ENCODE data around the gene SLF1.

The SLF1 gene

GRCh38 chr5:94725142-94725541 lies 106.7 kb downstream of the SLF1 start:
- no peak for DNase-seq

DNA sequence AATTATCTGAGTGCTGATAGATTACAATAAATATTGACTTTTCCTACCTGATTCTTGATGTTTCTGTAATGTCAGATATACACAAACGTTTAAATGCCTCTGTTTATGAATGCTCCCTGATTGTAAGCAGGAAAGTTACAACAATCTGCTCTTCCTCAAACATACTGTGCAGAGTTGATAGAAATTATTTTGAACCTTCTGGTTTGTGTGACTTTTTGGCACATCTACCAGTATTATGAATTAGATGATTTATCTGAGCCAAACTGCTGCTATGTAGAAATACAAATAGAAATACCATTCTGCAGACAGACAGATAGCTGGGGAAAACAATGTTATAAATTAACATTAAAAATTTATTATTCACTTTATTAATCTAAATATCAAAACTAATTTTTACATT lies 113.0 kb downstream of the SLF1 start:
- DNase-seq: no peak

DNA sequence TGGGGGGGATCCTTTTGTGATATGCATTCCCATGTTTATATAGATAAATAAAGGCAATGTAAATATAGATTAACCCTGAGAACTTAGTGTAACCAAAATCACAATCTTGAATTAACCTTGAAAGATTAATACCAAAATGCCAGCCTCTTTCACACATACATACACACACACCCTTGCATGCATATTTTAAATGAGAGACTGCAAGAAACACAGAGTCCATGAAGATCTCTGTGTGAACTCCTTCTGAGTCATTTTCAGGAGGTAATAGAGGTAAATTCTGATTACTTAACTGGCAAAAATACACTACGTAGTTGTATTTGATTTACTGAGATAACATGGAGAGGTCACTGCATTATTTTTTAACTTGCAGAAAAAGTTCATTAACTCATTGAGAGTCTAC lies 118.0 kb downstream of the SLF1 start:
- DNase-seq: no peak

GRCh38 chr5:94740286-94740685 lies 121.8 kb downstream of the SLF1 start:
- DNase-seq: no peak

GRCh38 chr5:94742852-94743251 lies 124.4 kb downstream of the SLF1 start:
- DNase-seq: no peak

- DNase-seq: no peak
These were observed 126.4 kb downstream of the SLF1 start for GRCh38 chr5:94744906-94745305.

GRCh38 chr5:94745786-94746730 lies 127.6 kb downstream of the SLF1 start:
- DNase-seq: no peak

DNA sequence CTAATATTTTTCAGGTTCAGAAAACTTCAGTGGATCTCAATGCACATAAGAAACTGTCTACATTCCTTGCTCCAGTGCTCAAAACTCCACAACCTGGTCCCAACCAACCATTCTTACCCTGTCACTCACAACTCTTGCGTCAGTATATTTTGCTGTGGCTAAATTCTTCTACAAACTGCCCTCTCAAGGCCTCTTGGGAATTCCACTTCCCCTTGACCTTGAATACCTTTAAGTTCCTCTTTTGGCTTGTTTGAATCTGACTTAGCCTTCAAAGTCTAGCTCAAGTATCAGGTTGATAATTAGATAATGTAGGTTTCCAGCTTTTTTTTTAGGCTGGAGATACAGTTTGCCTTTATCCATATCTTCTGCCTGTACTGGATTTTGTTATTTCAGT lies 128.3 kb downstream of the SLF1 start:
- no peak for DNase-seq

Data from stimulated activated CD4-positive, alpha-beta T cell treated with anti-CD3 and anti-CD28 coated beads, Interleukin-4, amount 100 ng/mL, for 4 hours (primary cell).